Neural progenitor cell (in vitro differentiated cells): ENCODE results near the gene TTC21A. TPM values are rescaled to one million over a fixed set of nuclear protein-coding genes. Genes with fewer than 3 reads are reported as not detected.

Experiments
- DNase-seq: peaks from one replicate; pipeline ENCODE4 v3.0.0-alpha.2; 2016; ENCODE audit warnings: low spot score
- H2AFZ ChIP-seq: fragments of 200-600 bp; sonication (generic); replicated peaks from 2 replicates; pipeline ENCODE4 v1.6.1; 2016; ENCODE audit warnings: antibody characterized with exemption
- H3F3A ChIP-seq: fragments of 200-600 bp; sonication (generic); 2 replicates; pipeline ENCODE4 v1.6.1; 2016; ENCODE audit warnings: antibody characterized with exemption, low read depth
- H3K27ac ChIP-seq: fragments of 200-600 bp; sonication (generic); 2 replicates; pipeline ENCODE4 v1.5.1; 2016; ENCODE audit warnings: mild to moderate bottlenecking
- H3K27me3 ChIP-seq: fragments of 200-600 bp; sonication (generic); 2 replicates; pipeline ENCODE4 v1.6.1; 2016; ENCODE audit warnings: mild to moderate bottlenecking, moderate library complexity
- H3K36me3 ChIP-seq: fragments of 200-600 bp; sonication (generic); 2 replicates; pipeline ENCODE4 v1.5.1; 2016
- H3K4me1 ChIP-seq: fragments of 200-600 bp; sonication (generic); 2 replicates; pipeline ENCODE4 v1.6.1; 2016; ENCODE audit warnings: mixed run types
- H3K4me2 ChIP-seq: fragments of 200-600 bp; sonication (generic); 2 replicates; pipeline ENCODE4 v1.6.1; 2016
- H3K4me3 ChIP-seq: fragments of 200-600 bp; sonication (generic); 2 replicates; pipeline ENCODE4 v1.5.1; 2016
- H3K79me2 ChIP-seq: fragments of 200-600 bp; sonication (generic); 2 replicates; pipeline ENCODE4 v1.6.1; 2016; ENCODE audit warnings: low read depth
- H3K9ac ChIP-seq: fragments of 200-600 bp; sonication (generic); 2 replicates; pipeline ENCODE4 v1.6.1; 2016
- H3K9me3 ChIP-seq: fragments of 200-600 bp; sonication (generic); 2 replicates; pipeline ENCODE4 v1.5.1; 2016; ENCODE audit warnings: low read depth
- H4K20me1 ChIP-seq: fragments of 200-600 bp; sonication (generic); 2 replicates; pipeline ENCODE4 v1.6.1; 2016; ENCODE audit warnings: low read depth
- H3K27ac Mint-ChIP-seq: 3 replicates; pipeline ENCODE4 v1.8.0; 2021; ENCODE audit warnings: mixed read lengths
- H3K27me3 Mint-ChIP-seq: 2 replicates; pipeline ENCODE4 v1.8.0; 2022; ENCODE audit warnings: low read depth, mild to moderate bottlenecking, inconsistent platforms, moderate library complexity, mixed read lengths; ENCODE audit not compliant: insufficient read depth
- H3K36me3 Mint-ChIP-seq: 3 replicates; pipeline ENCODE4 v1.8.0; 2021; ENCODE audit warnings: mixed read lengths
- H3K4me1 Mint-ChIP-seq: 3 replicates; pipeline ENCODE4 v1.8.0; 2021; ENCODE audit warnings: mixed read lengths
- H3K4me3 Mint-ChIP-seq: 3 replicates; pipeline ENCODE4 v1.8.0; 2021; ENCODE audit warnings: mild to moderate bottlenecking, moderate library complexity, mixed read lengths
- H3K9me3 Mint-ChIP-seq: 3 replicates; pipeline ENCODE4 v1.8.0; 2020; ENCODE audit warnings: mixed read lengths
- EZH2 ChIP-seq: fragments of 200-600 bp; sonication (generic); IDR thresholded peaks from 2 replicates; pipeline ENCODE4 v1.6.1; 2017; ENCODE audit warnings: antibody characterized with exemption, mild to moderate bottlenecking, moderate library complexity
- EZH2phosphoT487 ChIP-seq: fragments of 200-600 bp; sonication (generic); IDR thresholded peaks from 2 replicates; pipeline ENCODE4 v1.6.1; 2017; ENCODE audit warnings: antibody characterized with exemption
- total RNA-seq: library from RNA; depleted of rRNA; stranded (reverse); fragments of >200 nt; gene quantifications from 2 replicates; pipeline ENCODE4 v1.2.3, GENCODE V29; 2015; ENCODE audit warnings: low replicate concordance
- TF ChIP-seq, protein P1 (sequence below): fragments of 200-600 bp; sonication (generic); IDR thresholded peaks from 2 replicates; pipeline ENCODE4 v1.5.1; 2017; ENCODE audit warnings: antibody characterized with exemption, mild to moderate bottlenecking

Gene TTC21A
- total RNA-seq, 1 donor from 2014 or later, result 1.2 TPM

DNA sequence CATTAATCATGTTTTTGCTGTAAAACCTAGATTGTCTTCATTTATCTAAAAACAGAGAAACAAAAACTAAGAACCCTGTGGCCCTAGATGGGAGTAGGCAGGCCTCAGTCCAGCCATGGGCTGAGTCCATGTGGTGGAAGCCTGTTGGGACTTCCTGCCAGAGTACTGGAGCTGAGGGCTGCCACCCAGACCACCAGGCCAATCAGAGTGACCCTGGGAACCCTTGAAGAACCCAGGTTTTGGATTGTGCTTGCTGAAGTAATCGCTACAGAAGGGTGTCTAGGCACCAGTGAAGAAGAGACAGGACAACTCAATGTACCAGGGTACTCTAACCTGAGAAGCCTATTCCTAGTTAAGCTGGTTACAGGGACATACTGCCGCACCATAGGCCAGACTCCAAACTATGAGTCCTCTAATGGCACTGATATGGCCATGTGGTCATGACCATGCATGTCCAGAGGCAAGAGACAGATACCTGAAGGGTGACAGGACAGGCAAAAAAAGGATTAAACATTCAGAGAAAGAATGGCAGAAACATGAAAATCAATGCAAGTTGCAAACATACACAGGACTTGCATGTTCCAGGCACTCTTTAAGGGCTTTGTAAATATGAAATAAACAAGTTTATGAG, 33.0 kb downstream of the TTC21A start:
- no peaks in the 10 kb centered on the region for H3K9me3 Mint-ChIP-seq

DNA sequence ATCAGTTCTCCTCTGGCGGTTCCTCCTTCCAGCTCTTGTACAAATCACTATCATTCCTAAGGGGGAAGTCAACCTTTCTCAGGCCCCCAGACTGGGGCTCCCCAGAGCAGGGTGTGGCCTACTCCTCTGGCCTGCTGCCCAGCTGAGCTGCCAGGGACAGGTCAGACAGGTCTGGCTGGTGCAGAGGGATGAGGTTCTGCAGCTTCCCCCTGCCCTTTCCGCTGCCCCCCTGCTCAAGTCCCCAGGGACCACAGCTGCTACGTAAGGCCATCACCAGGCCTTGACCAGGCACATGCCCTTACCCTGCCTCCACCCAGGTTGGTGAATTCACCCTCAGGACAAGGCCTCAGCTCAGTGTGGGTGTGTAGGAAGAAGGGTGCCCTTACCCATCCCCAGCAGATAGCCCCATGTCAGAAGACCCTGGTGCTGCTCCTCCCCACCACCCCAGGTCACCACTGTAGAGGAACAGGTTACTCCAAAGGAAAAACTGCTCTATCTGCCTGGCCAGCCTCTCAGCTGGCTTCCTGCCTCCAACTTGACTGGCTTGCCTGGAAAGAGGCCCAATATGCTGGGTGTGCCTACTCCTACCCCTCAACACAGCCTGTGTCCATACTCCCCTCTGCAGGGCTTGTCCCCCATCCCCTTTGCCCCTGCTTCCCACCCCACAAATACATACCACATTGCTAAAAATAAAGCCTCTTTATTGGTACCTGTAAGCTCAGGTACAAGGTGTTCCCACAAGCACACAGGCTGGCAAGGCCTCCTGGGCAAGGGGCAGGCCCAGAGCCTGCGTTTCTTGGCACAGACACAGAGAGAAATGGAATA, 33.9 kb downstream of the TTC21A start:
- H3K36me3 Mint-ChIP-seq, result peaks cover 13% of the 10 kb centered on the region
- H3K27me3 Mint-ChIP-seq, result peaks cover 9% of the 10 kb centered on the region
- H4K20me1 ChIP-seq, result no peaks in the 10 kb centered on the region
- no peaks in the 10 kb centered on the region for H3K79me2 ChIP-seq
- H3K9me3 ChIP-seq, result no peaks in the 10 kb centered on the region
- H3K4me1 ChIP-seq, result no peaks in the 10 kb centered on the region
- no peaks in the 10 kb centered on the region for H3K27me3 ChIP-seq
- H3K4me2 ChIP-seq, result no peak overlapping the region
- no peak for DNase-seq
- H2AFZ ChIP-seq, result no peak overlapping the region
- no peak overlapping the region for H3K4me3 Mint-ChIP-seq
- no peak for TF ChIP-seq EZH2phosphoT487
- TF ChIP-seq, protein P1, sequence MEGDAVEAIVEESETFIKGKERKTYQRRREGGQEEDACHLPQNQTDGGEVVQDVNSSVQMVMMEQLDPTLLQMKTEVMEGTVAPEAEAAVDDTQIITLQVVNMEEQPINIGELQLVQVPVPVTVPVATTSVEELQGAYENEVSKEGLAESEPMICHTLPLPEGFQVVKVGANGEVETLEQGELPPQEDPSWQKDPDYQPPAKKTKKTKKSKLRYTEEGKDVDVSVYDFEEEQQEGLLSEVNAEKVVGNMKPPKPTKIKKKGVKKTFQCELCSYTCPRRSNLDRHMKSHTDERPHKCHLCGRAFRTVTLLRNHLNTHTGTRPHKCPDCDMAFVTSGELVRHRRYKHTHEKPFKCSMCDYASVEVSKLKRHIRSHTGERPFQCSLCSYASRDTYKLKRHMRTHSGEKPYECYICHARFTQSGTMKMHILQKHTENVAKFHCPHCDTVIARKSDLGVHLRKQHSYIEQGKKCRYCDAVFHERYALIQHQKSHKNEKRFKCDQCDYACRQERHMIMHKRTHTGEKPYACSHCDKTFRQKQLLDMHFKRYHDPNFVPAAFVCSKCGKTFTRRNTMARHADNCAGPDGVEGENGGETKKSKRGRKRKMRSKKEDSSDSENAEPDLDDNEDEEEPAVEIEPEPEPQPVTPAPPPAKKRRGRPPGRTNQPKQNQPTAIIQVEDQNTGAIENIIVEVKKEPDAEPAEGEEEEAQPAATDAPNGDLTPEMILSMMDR, result no peak
- no peak for TF ChIP-seq EZH2
- H3K9ac ChIP-seq, result no peak overlapping the region
- H3K4me3 ChIP-seq, result no peak overlapping the region
- no peak overlapping the region for H3K27ac ChIP-seq
- no peaks in the 10 kb centered on the region for H3K36me3 ChIP-seq
- H3K4me1 Mint-ChIP-seq, result peaks cover 11% of the 10 kb centered on the region
- no peak overlapping the region for H3K27ac Mint-ChIP-seq
- H3K9me3 Mint-ChIP-seq, result no peaks in the 10 kb centered on the region
- H3F3A ChIP-seq, result no peaks in the 10 kb centered on the region

More for the DNA sequence above, 33.0 kb downstream of the TTC21A start:
- Histone ChIP-seq H3K4me3 (no peak overlapping the region), H3F3A (no peaks in the 10 kb centered on the region), H3K79me2 (no peaks in the 10 kb centered on the region), H3K4me2 (no peak overlapping the region), H3K27ac (no peak overlapping the region), H3K4me1 (no peaks in the 10 kb centered on the region), H3K9ac (no peak overlapping the region), H4K20me1 (no peaks in the 10 kb centered on the region), H3K9me3 (no peaks in the 10 kb centered on the region), H3K27me3 (no peaks in the 10 kb centered on the region), H2AFZ (no peak overlapping the region), H3K36me3 (no peaks in the 10 kb centered on the region)
- TF ChIP-seq EZH2 (no peak), EZH2phosphoT487 (no peak)
- TF ChIP-seq, protein P1, result no peak
- peaks cover 8% of the 10 kb centered on the region for H3K27me3 Mint-ChIP-seq
- no peak for DNase-seq
- H3K27ac Mint-ChIP-seq, result peak overlapping the region; percentile 14
- peaks cover 3% of the 10 kb centered on the region for H3K4me1 Mint-ChIP-seq
- H3K4me3 Mint-ChIP-seq, result no peak overlapping the region
- peaks cover 13% of the 10 kb centered on the region for H3K36me3 Mint-ChIP-seq

DNA sequence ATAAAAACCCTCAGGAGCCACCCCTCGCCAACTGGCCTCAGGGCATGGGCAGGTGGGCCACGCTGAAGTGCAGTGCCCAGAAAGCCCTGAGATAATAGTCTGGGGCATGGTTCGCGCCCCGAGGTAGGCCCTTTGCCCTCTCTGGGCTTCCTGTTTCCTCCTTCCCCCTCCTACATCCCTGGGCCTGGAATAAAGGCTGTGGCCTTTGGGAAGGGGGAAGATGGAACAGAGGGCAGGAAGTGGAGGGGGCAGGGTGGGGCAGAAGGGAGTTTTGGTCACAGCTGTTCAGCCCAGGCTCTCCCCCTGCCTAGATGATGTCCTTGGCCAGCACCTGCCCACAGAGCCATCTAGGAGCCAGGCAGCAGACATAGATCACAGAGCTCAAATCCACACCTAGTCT, 34.6 kb downstream of the TTC21A start:
- Mint-ChIP-seq H3K36me3 (peaks cover 11% of the 10 kb centered on the region), H3K27ac (no peak overlapping the region)
- no peaks in the 10 kb centered on the region for H3K4me1 ChIP-seq

More for the DNA sequence above, 34.6 kb downstream of the TTC21A start:
- H3K4me3 Mint-ChIP-seq, result no peak overlapping the region
- Histone ChIP-seq H3K9me3 (no peaks in the 10 kb centered on the region), H4K20me1 (no peaks in the 10 kb centered on the region), H3F3A (no peaks in the 10 kb centered on the region), H3K9ac (no peak overlapping the region), H3K4me2 (no peak overlapping the region), H3K27me3 (no peaks in the 10 kb centered on the region), H3K36me3 (no peaks in the 10 kb centered on the region), H3K27ac (no peak overlapping the region), H3K79me2 (no peaks in the 10 kb centered on the region), H3K4me3 (no peak overlapping the region), H2AFZ (no peak overlapping the region)
- DNase-seq, result no peak
- no peak for TF ChIP-seq EZH2
- TF ChIP-seq EZH2phosphoT487, result no peak
- TF ChIP-seq, protein P1, result no peak
- H3K4me1 Mint-ChIP-seq, result peaks cover 18% of the 10 kb centered on the region
- no peaks in the 10 kb centered on the region for H3K9me3 Mint-ChIP-seq
- H3K27me3 Mint-ChIP-seq, result peaks cover 9% of the 10 kb centered on the region
